Cerebellar cortex (tissue), 1 donor: ENCODE measurements around the gene CACNA2D1.

Experiments used
- DNase-seq: peaks from one replicate; pipeline ENCODE4 v3.0.0-alpha.2; 2015; ENCODE audit warnings: low spot score

Gene CACNA2D1

DNA sequence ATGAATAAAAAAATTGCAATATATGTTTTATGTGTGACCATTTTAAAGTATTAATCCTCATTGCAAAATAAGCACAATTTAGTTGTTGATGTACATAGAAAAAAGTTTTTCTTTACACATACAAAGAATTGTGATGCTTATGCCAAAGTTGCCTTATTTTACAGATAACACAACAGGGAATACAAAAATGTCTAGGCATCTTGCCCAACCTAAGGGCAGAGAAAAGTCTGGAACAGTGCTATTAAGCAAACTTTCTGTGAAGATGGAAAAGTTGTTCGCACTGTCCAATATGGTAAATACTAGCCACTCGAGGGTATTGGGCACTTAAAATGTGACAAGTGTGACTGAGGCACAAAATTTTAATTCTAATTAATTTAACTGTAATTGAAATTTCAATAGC is 483.6 kb downstream of the CACNA2D1 start:
- DNase-seq = no peak

DNA sequence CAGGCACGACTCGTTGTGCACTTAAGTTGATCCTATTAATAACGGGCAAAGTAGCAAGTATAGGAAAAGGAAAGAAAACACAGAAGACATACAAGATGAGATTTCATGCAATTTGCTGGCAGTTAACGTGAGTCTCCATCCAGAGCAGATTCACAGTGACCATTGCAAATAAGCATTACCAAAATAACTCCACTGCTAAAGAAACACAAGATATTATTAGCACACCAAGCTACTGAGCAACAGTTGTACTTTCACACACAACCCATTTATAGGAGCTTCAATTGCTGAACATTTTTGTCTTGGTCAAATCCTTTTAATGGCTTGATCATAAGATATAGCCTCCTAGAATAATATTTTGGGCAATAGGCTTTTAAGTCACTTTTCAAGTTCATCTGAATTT is 486.1 kb downstream of the CACNA2D1 start:
- no peak for DNase-seq

DNA sequence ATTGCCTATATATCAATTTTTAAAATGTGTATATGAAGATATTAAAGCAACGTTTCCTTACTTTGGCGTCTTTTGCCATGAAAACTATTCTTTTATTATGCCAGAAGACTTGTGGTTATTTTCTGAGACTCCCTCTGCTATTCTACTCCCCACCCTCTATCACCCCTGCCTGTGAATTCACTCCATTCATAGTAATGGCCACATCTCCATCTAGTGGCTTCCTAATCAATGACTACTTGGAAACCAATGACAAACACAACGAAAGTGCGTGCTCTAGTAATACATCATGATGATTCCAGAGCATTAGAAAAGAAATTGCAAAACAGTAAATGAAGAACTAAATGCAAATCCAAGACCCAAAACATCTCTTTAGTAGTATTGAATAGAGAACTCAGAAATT is 487.1 kb downstream of the CACNA2D1 start:
- DNase-seq = peak; percentile 18

DNA sequence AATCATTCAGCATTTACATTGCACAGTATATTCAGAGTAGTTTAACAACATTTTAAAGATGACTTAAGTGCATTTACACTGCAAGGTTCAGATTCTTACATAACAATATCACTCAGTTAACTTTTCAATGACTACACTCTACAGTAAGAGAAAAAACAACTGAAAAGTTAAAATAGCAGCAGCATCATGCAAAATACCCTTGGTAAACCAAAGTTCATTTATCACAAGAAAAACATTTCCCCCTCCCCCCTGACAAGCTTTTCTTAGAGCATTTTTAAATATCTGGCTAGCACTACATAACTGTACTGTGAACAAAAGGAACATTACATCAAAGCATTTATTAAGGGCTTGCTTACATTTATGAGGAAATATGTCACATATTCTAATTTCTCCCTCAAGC is 494.3 kb downstream of the CACNA2D1 start:
- DNase-seq = no peak

DNA sequence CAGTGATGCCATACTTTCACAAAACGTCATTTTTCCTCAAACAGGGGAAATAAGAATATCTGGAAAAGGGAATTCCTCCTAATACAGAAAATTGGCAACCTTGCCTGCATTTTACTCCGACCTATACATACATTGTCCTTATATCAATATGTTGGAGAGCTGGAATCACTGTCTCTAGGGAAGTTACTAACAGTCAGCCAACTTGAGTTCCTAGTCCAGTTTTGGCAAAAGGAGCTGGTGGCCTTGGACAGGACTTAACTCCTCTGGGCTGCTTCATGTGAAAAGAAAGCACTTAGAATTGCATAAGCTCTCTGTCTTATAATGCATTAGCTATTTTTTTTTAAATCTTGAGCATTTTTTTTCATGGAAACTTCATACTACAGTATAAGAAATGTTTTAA is 499.5 kb downstream of the CACNA2D1 start:
- no peak for DNase-seq

DNA sequence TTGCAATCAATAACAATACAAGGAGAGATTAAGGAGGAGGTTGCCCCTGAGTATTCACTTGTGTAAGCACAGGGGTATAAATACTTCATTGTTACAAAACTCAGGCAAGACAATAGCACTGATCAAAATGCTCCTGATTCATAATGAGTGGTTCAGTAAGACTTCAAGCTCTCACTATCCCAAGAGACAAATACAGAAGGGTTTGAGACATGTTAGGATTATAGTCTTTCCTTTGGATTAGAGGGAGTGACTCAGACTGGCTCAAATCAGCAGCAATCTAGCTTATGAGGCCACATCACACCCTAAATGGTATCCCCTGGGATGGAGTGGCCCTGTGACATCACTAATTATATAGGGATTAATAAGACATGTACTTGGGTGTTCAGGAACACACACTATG is 506.5 kb downstream of the CACNA2D1 start:
- DNase-seq = no peak

DNA sequence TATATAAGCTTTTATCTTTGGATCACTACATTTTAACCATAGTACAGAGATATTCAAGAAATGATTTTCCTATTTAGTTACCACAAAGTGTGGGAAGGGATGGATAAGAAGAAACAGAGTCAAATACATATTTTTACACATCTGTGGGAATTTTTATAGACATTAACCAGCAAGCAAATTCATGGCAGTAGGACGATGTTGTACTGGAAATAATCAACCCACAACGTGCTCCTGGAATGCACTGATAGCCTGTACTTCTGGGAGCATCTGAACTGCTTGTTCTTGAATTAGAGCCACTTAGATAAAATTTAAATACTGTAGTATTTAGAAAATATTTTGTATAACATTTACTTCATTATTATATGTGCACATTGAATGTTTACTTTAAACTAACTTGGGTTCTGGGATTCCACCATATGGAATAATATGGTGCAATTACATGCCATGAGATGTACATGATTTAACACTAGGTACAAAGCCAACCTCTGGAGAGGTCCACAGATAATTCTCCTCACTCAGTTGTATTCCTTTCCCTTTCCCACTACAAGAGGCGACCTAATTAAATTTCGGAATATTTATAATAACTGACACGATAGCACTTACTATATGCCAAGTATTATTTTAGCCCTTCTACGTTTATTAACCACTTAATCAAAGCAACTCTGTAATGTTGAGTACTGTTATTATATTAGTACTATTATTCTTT is 508.8 kb downstream of the CACNA2D1 start:
- DNase-seq = no peak

DNA sequence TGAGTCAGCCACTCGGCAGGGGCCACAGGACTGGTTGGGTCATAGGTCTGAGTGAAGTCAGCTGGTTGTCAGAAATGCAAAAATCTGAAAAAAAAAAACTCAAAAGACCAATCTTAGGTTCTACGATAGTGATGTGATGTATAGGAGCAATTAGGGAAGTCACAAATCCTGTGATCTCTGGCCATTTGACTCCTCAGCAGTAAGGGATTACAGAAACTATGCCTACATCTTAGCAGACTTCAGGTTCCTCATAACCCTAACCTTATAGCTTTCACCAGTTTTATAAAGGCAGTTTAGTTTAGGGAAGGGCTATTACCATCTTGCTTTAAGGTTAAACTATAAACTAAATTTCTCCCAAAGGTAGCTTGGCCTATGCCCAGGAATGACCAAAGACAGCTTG is 510.6 kb downstream of the CACNA2D1 start:
- DNase-seq = no peak

DNA sequence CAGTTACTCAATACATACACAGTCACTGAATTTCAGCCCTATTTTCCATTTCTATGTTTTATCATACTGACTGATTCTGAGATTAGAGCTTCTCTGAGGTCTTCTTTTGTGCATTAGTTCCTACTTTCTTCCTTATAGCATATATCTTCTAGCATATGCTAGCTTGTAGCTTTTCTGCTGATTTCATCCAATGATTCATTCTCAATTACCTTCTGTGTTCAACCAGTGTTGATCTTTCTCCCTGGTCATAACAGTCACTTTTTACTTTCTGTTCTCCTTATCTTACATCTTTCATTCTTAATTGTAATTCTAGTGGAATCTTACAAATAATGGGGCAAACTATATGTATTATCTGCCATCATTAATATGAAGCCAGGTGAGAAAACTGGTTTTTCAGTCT is 514.2 kb downstream of the CACNA2D1 start:
- no peak for DNase-seq

DNA sequence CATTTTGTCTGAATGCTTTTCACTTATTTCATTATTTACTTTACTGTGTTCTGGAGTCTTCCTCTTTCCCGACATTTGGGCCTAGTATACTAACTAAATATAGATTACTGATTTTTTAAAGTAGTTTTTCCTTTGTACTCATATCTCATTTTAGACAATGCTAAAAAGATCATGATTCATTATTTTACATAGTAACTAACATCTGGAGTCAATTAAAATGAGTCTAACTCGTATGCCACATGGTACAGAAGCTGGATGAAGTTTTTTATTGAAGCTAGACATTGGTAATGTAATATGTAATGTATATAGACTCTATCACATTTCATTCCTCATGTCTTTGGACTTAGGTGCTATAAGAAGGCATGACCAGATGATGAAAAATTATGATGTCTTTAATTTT is 517.4 kb downstream of the CACNA2D1 start:
- DNase-seq = no peak

DNA sequence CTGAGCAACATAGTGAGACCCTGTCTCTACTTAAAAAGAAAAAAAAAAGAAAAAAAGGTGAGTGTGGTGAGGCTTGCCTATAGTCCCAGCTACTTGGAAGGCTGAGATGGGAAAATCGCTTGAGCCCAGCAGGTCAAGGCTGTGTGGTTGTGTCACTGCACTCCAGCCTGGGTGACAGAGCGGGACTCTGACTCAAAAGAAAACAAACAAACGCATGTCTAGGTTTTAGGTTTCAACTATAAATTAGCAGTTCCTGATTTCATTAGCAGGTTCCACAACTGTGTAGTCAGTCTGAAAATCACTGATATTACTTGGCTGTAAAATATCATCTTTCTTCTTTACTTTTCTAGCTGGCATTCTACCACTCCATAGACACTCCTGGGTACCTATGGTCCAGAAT is 518.0 kb downstream of the CACNA2D1 start:
- no peak for DNase-seq

DNA sequence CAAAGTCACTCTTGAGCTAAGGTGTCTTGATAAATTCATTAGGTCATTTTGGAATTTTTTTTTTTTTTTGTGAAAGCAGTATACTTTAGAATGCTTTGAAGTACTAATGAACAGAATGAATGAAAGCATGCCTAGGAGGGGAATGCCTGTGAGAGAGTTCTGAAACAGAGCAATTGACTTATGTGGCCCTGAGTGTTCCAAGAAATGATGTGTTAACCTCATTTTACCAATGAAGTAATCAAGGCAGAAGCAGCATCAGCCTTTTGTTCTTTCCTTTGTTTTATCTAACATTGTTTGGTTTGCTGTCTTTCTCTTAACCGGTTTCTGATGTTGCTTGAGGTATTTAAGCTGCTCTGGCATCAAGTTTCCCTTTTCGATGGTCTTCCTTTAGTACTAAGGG is 519.1 kb downstream of the CACNA2D1 start:
- no peak for DNase-seq

DNA sequence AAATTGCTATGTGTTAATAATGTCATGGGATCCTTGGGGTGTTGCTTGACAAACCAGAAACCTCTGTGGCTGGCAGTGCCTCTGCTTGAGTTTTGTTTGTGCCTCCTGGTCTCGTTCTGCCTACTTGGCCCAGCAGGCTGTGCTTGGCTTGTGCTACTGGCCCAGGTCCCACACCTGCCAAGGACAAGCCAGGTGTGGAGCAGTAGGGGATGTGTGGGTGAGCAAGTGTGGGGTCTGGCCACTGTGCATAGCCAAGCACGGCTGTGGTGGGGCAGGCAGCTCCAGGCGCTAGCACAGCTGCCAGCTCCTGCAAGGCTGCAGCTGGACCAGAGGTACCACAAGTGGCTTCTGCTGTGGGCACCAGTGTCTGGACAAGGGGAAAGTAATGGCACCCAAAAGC is 524.1 kb downstream of the CACNA2D1 start:
- DNase-seq = no peak

DNA sequence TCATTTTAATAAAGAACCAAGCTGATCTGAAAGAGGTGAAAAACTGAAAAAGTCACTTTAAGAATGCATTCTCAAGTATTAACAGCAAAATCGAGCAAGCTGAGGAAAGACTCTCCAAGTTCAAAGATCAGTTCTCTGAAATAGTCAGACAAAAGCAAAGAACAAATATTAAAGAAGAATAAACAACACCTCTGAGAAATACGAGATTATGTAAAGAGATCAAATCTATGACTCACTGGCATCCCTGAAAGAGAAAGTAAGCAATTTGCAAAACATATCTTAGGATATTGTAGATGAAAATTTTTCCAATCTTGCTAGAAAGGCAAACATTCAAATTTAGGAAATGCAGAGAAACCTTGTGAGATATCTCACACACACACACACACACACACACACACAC is 535.4 kb downstream of the CACNA2D1 start:
- no peak for DNase-seq

DNA sequence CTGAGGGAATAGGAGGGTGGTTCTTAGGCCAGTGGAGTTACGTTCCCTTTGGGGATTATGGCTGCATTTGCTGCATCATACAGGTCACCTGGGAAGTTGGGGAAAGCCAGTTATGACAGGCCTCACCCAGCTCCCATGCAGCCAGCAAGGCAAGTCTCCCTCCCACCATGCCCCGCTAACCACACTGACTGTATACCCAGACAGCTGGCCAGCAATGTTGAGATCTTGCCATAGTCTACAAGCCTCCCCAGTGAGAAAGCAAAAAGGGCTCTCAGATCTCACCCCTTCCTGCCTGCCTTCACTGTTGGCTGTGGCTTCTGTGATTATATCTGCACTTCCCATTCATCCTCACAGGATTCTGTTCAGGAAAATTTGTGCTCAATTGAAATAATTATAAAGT is 540.5 kb downstream of the CACNA2D1 start:
- no peak for DNase-seq

DNA sequence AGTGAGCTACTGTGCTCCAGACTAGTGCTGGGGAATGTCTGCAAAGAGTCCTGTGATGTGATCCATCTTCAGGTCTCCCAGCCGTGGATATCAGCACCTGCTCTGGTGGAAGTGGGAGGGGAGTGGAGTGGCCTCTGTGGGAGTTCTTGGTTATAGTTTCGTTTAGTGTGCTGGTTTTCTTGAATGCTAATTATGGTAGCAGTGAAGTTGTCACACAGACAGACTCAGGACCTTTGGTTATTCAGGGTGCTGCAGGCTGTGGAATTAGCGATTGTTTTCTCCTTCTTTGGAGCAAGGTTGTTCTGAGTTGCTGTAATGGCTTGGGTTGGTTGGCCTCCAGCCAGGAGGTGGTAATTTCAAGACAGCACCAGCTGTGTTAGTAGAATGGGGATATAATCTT is 541.0 kb downstream of the CACNA2D1 start:
- no peak for DNase-seq
